Lower leg skin (tissue), 3 donors: ENCODE results near the gene COMT.

ENCODE experiments used
- CTCF ChIP-seq, 3 donors: fragments of 450-650 bp; IDR thresholded peaks; one replicate each; pipeline ENCODE4 v1.5.1; 2016; ENCODE audit warnings: antibody characterized with exemption in 3 of 3, mild to moderate bottlenecking in 3 of 3, moderate library complexity in 2 of 3
- POLR2A ChIP-seq, 2 donors: fragments of 450-650 bp; IDR thresholded peaks; one replicate each; pipeline ENCODE4 v1.6.1; 2016 to 2017; ENCODE audit warnings: antibody characterized with exemption in 2 of 2, mild to moderate bottlenecking in 1 of 2, moderate library complexity in 1 of 2

- TF ChIP-seq POLR2A (IDR thresholded peaks at IDR 0.05) (no peak), CTCF (IDR thresholded peaks at IDR 0.05) (no peak)
Measured at GRCh38 chr22:19919701-19920363, 21.7 kb upstream of the COMT start.
